Activated gamma-delta T cell treated with anti-CD3 and anti-CD28 coated beads, Interleukin-2, amount 50 U/mL, for 16 hours (primary cell): Measurements from ENCODE around the gene INSYN2B.

Experiments
- DNase-seq: peaks from one replicate; pipeline ENCODE4 v3.0.0-alpha.2; 2020; ENCODE audit warnings: low read depth

The INSYN2B gene

DNA sequence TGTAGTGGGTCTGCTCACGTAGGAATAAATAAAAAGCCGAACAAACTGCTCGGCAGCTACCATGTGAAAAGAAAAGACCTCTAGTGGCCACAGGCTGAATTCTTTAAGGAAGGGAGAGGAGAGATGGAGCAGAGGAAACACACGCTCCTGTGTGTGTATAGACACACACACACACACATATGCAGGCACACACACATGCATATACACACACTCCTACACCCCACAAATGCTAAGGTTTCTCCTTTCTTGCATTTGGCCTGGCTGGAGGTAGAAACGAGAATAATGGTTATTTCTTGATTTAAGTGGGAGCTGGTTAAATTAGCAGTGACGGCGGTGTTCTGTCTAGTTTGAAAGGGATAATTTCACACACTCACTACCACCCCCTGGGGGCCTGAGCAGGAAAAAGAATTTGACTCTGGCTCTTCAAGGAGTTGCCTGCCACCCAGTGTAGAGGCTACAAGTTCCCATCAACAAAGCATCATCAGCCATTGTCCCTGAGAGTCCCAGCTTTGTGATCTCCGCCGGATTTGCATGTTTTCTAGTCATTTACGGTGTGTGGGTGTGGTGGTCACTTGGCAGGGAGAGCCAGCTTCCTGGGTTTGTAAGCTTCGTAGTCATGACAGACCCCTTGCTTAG is at the start of gene INSYN2B:
Gene INSYN2B, minus strand, starts transcription at position 78 of the 636 bp plus-strand sequence. CDS start 96,597 bp downstream, outside the sequence.
- DNase-seq = no peak

GRCh38 chr5:170028124-170028523 is 47.8 kb upstream of the INSYN2B start:
- no peak for DNase-seq

- DNase-seq = no peak
These were observed 45.6 kb upstream of the INSYN2B start for GRCh38 chr5:170025853-170026252.

- no peak for DNase-seq
These were observed 41.2 kb upstream of the INSYN2B start for GRCh38 chr5:170021506-170021905.

DNA sequence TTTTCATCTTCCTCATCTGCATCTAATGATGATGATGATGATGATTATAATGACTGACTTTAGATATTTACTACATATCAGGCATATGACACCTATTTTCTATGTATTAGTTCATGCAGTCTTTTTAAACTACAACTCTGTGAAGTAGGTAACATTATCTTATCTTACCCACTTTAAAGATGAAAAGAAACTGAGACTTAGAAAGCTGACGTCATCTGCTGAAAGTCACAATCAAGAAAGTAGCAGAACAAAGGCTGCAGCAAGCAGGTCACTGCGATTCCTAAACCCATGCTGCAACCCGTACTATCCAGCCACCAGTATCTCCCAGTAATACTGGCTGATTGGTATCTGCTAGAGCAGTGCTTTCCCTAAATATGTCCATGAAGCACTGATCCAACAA is 40.1 kb upstream of the INSYN2B start:
- no peak for DNase-seq

DNA sequence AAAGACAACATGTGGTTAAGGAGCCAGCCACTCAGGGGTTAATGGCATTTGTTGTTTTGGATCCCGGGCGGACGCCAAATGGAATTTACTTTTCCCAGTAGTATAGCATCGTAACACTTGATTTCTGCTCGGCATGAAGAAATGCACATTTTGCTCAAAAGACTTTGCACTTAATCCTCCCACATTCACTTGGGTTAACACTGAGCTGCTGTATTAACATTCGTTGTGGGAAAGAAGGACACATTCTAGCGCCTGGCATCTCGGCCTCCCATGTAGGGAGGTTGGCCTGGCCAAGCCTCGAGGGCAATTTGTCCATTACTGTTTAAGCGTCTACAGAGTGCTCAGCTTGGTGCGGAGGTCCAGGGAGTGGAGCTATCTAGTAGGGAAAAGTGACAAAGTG is 32.3 kb upstream of the INSYN2B start:
- DNase-seq = no peak

DNA sequence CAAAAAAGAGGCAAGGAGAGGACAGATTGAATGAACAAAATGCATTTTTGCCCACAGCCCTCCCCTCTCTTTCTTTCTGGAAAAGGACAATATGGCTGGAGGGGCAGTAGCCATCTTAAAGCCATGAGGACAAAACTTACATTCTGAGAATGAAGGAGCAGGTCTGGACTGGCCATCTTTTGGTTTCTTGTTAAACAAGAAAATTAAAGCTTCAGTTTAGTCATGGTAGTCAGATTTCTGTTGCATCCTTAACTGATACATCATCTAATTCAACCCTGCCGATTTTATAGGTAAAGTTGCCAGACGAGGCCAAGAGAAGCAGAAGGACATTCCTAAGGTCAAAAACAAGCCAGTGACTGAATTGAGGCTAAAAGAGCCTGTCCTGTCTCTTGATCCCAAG is 31.5 kb upstream of the INSYN2B start:
- no peak for DNase-seq

DNA sequence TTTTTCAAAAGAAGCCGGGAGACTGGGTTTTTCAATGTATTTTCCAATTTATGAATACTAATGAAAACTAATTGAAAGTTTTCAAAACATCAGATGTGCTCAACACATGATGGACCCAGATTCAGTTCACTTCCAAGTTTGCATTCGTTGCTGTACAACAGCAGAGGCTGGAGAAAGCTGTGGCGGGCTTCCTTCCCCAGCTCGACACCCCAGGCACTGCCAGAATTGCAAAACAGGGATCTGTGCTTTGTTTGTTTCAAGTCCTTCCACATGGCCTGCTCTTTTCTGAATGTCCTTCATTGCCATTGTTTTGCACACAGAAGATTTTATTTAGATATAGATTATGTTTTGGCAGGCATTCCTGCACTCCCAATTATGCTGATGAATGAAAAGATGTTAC is 30.3 kb upstream of the INSYN2B start:
- DNase-seq = no peak

- DNase-seq = no peak
These were observed 28.1 kb upstream of the INSYN2B start for GRCh38 chr5:170008376-170008775.

GRCh38 chr5:170006021-170006420 is 25.7 kb upstream of the INSYN2B start:
- no peak for DNase-seq

- DNase-seq = no peak
These were observed 19.9 kb upstream of the INSYN2B start for GRCh38 chr5:170000155-170000554.

DNA sequence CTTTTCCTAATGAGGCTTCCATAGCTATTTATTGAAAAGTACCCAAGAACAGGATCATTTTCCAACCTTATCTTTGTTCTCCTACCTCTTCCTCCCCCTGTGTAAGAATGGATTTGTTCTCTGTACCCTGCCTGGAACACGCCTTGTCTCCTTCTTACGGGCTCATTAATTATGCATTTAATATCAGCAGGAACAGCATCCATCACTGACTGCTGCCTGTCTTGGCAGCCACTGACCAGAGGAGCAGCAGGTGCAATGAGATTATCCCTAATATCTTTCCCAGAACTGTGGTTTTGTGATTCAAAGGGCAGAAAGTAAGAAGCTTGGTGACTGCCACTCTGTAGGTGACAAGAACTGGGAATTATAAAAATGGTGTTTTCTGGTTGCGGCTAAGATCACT is 19.3 kb upstream of the INSYN2B start:
- DNase-seq = no peak

DNA sequence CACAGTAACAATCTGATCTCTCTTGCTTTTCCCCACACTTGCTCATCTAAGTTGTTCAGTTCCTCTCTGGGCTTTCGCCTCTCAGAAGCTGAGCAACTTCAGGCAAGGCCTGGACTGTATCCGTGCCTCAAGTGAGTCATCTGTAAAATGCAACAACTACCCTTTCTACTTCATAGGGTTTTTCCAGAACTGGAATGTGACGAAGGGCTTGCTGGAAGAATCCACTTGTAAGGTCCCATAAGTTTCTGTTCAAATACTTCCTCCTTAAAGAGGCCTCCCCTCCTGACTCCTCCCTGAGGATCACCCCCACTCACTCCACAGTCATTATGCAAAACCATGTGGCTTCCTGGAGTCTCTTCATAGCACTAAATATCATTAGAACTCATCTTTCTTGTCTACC is 17.5 kb upstream of the INSYN2B start:
- no peak for DNase-seq

DNA sequence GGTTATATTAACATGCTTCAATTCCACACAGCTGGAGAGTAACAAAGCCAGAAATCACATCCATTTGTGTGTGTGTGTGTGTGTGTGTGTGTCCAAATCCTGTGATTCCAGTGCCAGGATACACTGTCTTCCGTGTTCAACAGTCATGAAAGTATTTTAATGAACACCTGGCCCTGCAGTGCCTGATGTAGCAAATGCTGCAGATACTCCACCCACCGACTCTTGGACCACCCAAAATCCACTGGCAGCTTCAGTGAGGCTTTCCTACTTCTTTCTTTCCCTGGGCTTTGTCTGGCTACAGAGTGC is 13.1 kb upstream of the INSYN2B start:
- no peak for DNase-seq

DNA sequence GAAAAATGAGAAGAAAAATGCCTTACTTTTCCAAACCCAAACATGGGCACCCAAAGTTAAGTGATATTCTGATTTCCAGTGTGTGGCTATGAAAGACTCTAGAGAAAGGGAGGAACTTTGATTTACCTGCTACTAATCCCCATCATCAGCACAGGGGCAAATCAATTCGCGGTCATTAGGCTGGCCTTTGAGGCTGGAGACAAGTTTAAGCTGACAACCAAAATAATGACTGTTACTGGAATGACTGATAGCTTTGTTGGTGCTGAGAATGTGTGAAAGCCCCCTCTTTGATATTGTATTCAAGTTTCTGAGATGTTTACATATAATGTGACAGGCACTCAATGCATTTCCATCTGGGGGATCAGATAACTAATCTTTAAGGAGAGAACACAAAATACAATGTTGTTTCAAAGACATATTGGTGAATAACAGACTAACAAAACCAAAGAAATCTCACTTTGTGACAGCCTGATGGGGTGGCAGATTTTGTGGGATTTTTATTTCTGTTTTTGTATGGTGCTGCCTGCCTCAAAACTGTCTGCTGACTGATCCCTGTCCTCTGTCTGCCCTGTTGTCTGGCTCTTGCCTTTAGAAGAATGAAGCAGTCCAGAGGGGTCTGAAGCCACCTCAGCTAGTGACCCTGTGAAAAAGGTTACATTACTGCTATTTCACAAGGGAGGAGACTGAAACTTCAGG is 12.6 kb upstream of the INSYN2B start:
- no peak for DNase-seq

GRCh38 chr5:169991115-169991869 is 11.0 kb upstream of the INSYN2B start:
- no peak for DNase-seq

- no peak for DNase-seq
These were observed 9.1 kb upstream of the INSYN2B start for GRCh38 chr5:169989365-169989764.

DNA sequence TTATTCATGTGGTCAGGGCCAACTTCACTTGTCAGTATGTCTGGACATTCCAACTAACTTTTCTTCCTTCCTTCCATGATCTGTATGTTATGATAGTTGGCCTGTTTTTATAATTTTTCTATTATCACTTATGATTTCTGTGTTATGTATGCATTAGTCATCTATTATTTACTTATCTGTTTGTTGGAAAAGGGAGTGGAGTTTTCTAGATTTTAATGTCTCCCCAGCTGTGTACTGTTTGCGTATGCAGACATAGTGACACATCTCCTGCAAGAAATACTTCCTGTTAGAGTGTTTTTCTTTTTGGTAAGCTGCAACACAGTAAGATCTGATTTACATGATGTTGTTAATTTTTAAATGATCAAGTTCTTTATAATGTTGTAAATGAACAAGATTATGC is 8.7 kb upstream of the INSYN2B start:
- no peak for DNase-seq

DNA sequence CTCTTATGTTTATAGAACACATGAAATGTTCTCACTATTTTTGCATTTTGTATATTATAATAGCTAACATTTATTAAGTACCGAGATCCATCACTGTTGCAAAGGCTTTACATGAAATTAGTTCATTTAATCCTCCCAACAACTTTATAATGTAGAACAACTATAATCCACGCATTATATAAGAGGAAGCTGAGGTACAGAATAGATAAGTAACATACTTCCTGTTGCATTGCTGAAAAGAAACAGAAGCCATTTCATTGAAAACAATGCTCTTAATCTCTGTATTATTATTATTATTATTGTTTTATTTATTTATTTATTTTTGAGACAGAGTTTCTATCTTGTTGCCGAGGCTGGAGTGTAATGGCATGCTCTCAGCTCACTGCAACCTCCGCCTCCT is 7.9 kb upstream of the INSYN2B start:
- DNase-seq = no peak

GRCh38 chr5:169979871-169980270 is 424 bp downstream of the INSYN2B start:
- no peak for DNase-seq

- no peak for DNase-seq
These were observed 1.6 kb downstream of the INSYN2B start for GRCh38 chr5:169978714-169979113.

DNA sequence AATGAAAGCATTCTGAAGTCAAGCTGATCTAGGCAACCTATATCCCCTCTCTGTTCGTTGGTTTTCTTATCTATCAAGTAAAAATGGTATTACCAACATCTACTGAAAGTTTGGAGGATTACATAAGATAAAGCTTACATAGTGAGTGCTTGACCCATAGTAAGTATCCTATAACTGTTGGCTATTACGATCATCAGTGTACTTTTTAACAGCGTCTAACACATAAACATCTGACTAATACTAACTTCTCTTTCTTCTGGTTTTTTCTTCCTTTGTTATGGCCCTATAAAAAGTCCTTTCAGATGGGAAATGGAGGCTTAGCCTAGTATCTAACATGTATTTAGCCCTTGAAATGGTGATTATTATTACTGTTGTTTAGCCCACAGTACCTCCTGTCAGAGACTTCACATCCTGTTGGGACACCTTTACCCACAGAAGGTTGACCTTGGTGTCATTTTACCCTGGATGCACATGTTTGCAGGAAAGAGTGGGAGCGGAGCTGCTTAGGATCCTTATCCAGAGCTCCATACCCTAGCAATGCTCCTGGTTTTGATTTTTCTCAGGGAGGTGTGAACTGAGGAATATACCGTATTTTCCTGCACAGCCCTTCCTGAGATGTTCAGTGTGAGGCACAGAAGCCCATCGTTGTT is 6.0 kb downstream of the INSYN2B start:
- DNase-seq = no peak

- DNase-seq = no peak
These were observed 7.2 kb downstream of the INSYN2B start for GRCh38 chr5:169973056-169973455.
